ENCODE results near the gene HOXB4.

DNA sequence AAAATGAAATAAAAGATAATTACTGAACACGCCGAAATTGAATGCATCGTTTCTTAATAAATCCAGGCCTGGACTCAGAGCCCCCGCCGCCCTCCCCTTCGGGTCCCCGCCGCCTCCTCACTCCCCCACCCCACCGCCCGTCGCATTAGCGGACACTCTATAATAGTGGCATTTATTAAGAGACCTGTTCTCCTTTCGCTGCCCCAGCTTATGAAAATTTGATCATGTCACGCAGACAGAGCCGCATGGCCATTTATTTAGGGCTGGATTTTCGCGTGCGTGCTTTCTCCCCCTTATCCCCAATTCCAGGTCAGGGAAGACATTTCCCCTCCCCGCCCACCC, 27.0 kb downstream of the HOXB4 start:
- TF ChIP-seq, protein P1, sequence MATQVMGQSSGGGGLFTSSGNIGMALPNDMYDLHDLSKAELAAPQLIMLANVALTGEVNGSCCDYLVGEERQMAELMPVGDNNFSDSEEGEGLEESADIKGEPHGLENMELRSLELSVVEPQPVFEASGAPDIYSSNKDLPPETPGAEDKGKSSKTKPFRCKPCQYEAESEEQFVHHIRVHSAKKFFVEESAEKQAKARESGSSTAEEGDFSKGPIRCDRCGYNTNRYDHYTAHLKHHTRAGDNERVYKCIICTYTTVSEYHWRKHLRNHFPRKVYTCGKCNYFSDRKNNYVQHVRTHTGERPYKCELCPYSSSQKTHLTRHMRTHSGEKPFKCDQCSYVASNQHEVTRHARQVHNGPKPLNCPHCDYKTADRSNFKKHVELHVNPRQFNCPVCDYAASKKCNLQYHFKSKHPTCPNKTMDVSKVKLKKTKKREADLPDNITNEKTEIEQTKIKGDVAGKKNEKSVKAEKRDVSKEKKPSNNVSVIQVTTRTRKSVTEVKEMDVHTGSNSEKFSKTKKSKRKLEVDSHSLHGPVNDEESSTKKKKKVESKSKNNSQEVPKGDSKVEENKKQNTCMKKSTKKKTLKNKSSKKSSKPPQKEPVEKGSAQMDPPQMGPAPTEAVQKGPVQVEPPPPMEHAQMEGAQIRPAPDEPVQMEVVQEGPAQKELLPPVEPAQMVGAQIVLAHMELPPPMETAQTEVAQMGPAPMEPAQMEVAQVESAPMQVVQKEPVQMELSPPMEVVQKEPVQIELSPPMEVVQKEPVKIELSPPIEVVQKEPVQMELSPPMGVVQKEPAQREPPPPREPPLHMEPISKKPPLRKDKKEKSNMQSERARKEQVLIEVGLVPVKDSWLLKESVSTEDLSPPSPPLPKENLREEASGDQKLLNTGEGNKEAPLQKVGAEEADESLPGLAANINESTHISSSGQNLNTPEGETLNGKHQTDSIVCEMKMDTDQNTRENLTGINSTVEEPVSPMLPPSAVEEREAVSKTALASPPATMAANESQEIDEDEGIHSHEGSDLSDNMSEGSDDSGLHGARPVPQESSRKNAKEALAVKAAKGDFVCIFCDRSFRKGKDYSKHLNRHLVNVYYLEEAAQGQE (IDR thresholded peaks at IDR 0.05; ENCODE audit: insufficient read depth in 1 of 2, low read depth in 2 of 2, low read length in 2 of 2) = no peak
- TF ChIP-seq TAF1 (IDR thresholded peaks at IDR 0.05; ENCODE audit: borderline replicate concordance, insufficient read depth, low read length) (no peak), POLR2AphosphoS5 (IDR thresholded peaks at IDR 0.05; ENCODE audit: low read depth, low read length) (no peak)
